Activated T-cell treated with anti-CD3 and anti-CD28 coated beads, Interleukin-2, amount 50 U/mL, for 72 hours (primary cell): ENCODE results near the gene JAM3. TPM values are rescaled to one million over a fixed set of nuclear protein-coding genes. Genes with fewer than 3 reads are reported as not detected.

ENCODE experiments used
- ATAC-seq, 2 donors: fragments of 150-1000 bp; cut with Tn5 transposase; replicated peaks in 1 of 2; 2 replicates each; pipeline ENCODE4 v1.10.0; 2021; ENCODE audit warnings: moderate library complexity in 2 of 2, mild to moderate bottlenecking in 1 of 2
- DNase-seq, 2 donors: peaks; one replicate each; pipeline ENCODE4 v3.0.0; 2021 to 2022; ENCODE audit warnings: mixed read lengths in 1 of 2
- H3K27ac Mint-ChIP-seq: one replicate; pipeline ENCODE4 v1.8.0; 2022; ENCODE audit warnings: mild to moderate bottlenecking, moderate library complexity, mixed read lengths
- H3K27me3 Mint-ChIP-seq: one replicate; pipeline ENCODE4 v1.8.0; 2022; ENCODE audit warnings: low read depth, mixed read lengths
- H3K36me3 Mint-ChIP-seq, 2 donors: one replicate each; pipeline ENCODE4 v1.8.0; 2022; ENCODE audit warnings: mixed read lengths in 2 of 2, mild to moderate bottlenecking in 1 of 2; ENCODE audit not compliant: insufficient read depth in 2 of 2
- H3K4me1 Mint-ChIP-seq: one replicate; pipeline ENCODE4 v1.8.0; 2022; ENCODE audit warnings: low read depth, mixed read lengths
- H3K4me3 Mint-ChIP-seq, 2 donors: one replicate each; pipeline ENCODE4 v1.8.0; 2022; ENCODE audit warnings: mild to moderate bottlenecking in 2 of 2, mixed read lengths in 2 of 2, moderate library complexity in 2 of 2
- H3K9me3 Mint-ChIP-seq, 2 donors: one replicate each; pipeline ENCODE4 v1.8.0; 2022; ENCODE audit warnings: mixed read lengths in 2 of 2
- total RNA-seq, 2 donors: library from RNA; stranded (reverse); gene quantifications; one replicate each; pipeline ENCODE4 v1.2.3, GENCODE V29; 2022

Gene JAM3
- total RNA-seq, 2 donors from 2014 or later = 7.8 to 8.5 TPM

- Mint-ChIP-seq H3K36me3 (no peaks in the 10 kb centered on the region), H3K27me3 (peaks cover 18% of the 10 kb centered on the region), H3K27ac (no peak overlapping the region), H3K4me1 (peaks cover 9% of the 10 kb centered on the region), H3K4me3 (no peak overlapping the region), H3K9me3 (no peaks in the 10 kb centered on the region)
- ATAC-seq (no peak), DNase-seq (no peak)
Measured at GRCh38 chr11:134043821-134044420, 25.0 kb upstream of the JAM3 start.

- H3K9me3 Mint-ChIP-seq = no peaks in the 10 kb centered on the region
- H3K36me3 Mint-ChIP-seq = no peaks in the 10 kb centered on the region
- no peak overlapping the region for H3K4me3 Mint-ChIP-seq
- no peak overlapping the region for H3K27ac Mint-ChIP-seq
- peaks cover 9% of the 10 kb centered on the region for H3K4me1 Mint-ChIP-seq
- peaks cover 26% of the 10 kb centered on the region for H3K27me3 Mint-ChIP-seq
- ATAC-seq (no peak), DNase-seq (no peak)
Measured at GRCh38 chr11:134044514-134045284, 24.2 kb upstream of the JAM3 start.

DNA sequence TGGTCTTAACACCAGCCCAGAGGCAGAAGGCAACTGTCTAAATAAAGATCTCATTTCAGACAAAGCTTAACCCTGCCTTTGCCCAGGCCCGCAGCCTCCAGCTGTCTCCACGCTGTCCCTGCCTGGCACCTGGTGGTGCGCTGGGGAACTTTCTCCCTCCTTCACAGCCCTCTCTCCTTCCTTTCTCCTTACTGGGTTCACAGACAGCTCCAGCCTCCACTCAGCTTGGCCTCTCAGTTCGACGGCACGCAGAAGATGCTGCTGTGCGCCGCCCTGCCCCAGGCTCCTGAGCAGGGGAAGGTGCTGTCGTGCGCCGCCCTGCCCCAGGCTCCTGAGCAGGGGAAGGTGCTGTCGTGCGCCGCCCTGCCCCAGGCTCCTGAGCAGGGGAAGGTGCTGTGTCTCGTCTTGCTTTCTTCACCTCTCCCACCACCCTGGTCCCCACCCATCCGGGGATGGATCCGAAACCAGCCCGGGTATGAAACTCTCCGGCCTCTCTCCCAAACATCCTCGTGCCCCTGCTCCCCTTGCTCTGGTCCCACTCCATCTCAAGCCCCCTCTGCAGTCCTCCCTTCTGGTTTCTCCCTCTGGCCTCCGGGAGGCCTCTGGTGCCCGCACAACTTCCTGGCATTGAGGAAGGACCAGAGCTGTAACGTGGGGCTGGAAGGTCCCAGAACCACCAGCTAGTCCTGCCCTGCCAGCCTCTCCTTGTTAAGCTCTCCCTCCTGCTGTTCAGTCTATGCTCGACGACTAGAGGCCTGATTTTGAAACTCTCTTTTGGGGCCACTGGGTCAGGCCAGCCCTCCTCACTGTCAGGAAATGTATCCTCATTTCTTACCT is 22.9 kb upstream of the JAM3 start:
- DNase-seq (peak; percentile 48), ATAC-seq (peak; percentile 72 to 73)
- Mint-ChIP-seq H3K4me1 (peaks cover 18% of the 10 kb centered on the region), H3K27me3 (peaks cover 32% of the 10 kb centered on the region), H3K27ac (no peak overlapping the region), H3K9me3 (no peaks in the 10 kb centered on the region), H3K36me3 (no peaks in the 10 kb centered on the region), H3K4me3 (no peak overlapping the region)

DNA sequence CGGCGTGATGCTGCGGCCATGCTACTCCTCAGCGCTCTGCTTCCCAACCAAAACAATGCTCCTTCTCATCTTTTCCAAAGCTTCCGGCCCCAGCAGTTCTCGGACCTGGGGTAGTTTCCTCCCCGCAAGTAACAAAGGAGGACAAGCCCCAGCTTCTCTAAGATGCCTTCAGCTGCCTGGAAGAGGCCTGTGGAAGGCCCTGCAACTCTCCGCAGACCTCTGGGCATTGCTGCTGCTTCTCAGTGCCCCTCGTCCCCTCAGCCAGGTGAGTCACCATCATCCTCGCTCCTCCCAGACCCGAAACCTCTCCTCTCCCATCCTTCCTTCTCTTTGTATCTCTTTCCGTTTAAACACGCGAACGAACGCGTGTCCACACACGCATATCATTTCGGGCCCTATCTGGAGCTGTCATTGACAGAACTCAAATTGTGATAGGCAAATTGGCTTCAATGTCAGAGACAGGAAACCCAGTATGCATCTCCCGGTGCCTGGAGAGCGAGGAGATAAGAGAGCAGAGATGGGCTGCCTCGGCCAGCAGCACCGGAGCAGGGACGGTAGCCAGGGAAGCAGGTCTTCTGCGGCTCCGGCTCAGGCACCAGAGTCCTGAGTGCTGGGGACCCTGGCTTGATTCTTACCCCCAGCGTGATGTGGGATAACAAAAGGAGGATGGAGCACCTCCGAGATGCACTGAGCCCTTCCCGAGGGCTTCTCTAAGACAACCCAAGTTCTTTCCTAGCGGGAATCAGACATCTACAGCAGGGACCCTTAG is 22.0 kb upstream of the JAM3 start:
- peaks cover 18% of the 10 kb centered on the region for H3K4me1 Mint-ChIP-seq

GRCh38 chr11:134047586-134047999 is 21.3 kb upstream of the JAM3 start:
- no peaks in the 10 kb centered on the region for H3K36me3 Mint-ChIP-seq
- H3K27ac Mint-ChIP-seq = no peak overlapping the region
- DNase-seq (no peak), ATAC-seq (no peak)
- peaks cover 22% of the 10 kb centered on the region for H3K4me1 Mint-ChIP-seq
- H3K9me3 Mint-ChIP-seq = no peaks in the 10 kb centered on the region
- peaks cover 32% of the 10 kb centered on the region for H3K27me3 Mint-ChIP-seq
- H3K4me3 Mint-ChIP-seq = no peak overlapping the region

More for the DNA sequence above, 22.0 kb upstream of the JAM3 start:
- Mint-ChIP-seq H3K4me3 (no peak overlapping the region), H3K27ac (no peak overlapping the region), H3K9me3 (no peaks in the 10 kb centered on the region), H3K36me3 (no peaks in the 10 kb centered on the region), H3K27me3 (peaks cover 32% of the 10 kb centered on the region)
- DNase-seq (no peak), ATAC-seq (no peak)

DNA sequence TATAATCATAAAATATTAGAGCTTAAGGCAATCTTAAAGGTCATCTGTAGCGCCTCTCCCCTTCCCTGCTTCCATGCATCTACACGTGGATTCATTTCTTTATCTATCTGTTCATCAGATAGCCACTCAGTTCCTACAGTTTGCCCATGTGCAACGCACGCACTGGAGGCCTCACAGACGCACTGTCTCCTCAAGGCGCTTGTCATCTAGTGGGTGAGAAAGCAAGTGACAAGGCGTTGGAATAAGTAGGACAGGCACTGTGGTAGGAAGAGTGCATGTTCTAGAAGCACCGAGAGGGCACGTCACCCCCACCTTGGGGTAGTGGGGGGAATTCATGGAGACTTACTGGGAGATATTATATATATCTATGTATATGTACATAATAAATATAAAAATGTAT is 20.8 kb upstream of the JAM3 start:
- peaks cover 32% of the 10 kb centered on the region for H3K27me3 Mint-ChIP-seq
- H3K4me3 Mint-ChIP-seq = no peak overlapping the region
- H3K9me3 Mint-ChIP-seq = no peaks in the 10 kb centered on the region

GRCh38 chr11:134049303-134049702 is 19.6 kb upstream of the JAM3 start:
- Mint-ChIP-seq H3K4me3 (no peak overlapping the region), H3K27ac (no peak overlapping the region), H3K36me3 (no peaks in the 10 kb centered on the region), H3K27me3 (peaks cover 32% of the 10 kb centered on the region), H3K9me3 (no peaks in the 10 kb centered on the region), H3K4me1 (peaks cover 15% of the 10 kb centered on the region)
- ATAC-seq (no peak), DNase-seq (no peak)

More for the DNA sequence above, 20.8 kb upstream of the JAM3 start:
- ATAC-seq = no peak
- Mint-ChIP-seq H3K4me1 (peaks cover 21% of the 10 kb centered on the region), H3K36me3 (no peaks in the 10 kb centered on the region), H3K27ac (no peak overlapping the region)
- no peak for DNase-seq

GRCh38 chr11:134050541-134051383 is 18.1 kb upstream of the JAM3 start:
- Mint-ChIP-seq H3K4me3 (peak overlapping the region; percentile 17 to 47), H3K27ac (no peak overlapping the region), H3K36me3 (no peaks in the 10 kb centered on the region), H3K9me3 (no peaks in the 10 kb centered on the region), H3K27me3 (peaks cover 33% of the 10 kb centered on the region), H3K4me1 (peaks cover 15% of the 10 kb centered on the region)
- DNase-seq = peak; percentile 75 to 80
- ATAC-seq = peak; percentile 88 to 90

GRCh38 chr11:134052395-134052987 is 16.4 kb upstream of the JAM3 start:
- Mint-ChIP-seq H3K4me1 (peaks cover 15% of the 10 kb centered on the region), H3K4me3 (no peak overlapping the region), H3K36me3 (no peaks in the 10 kb centered on the region), H3K27me3 (peaks cover 27% of the 10 kb centered on the region), H3K9me3 (no peaks in the 10 kb centered on the region), H3K27ac (no peak overlapping the region)
- ATAC-seq (no peak), DNase-seq (no peak)

GRCh38 chr11:134052988-134053945 is 15.6 kb upstream of the JAM3 start:
- ATAC-seq (no peak), DNase-seq (no peak)
- H3K9me3 Mint-ChIP-seq = no peaks in the 10 kb centered on the region
- H3K27me3 Mint-ChIP-seq = peaks cover 35% of the 10 kb centered on the region
- no peak overlapping the region for H3K27ac Mint-ChIP-seq
- H3K4me1 Mint-ChIP-seq = peaks cover 22% of the 10 kb centered on the region
- no peak overlapping the region for H3K4me3 Mint-ChIP-seq
- peaks cover 0 to 3% of the 10 kb centered on the region in 2 donors for H3K36me3 Mint-ChIP-seq

DNA sequence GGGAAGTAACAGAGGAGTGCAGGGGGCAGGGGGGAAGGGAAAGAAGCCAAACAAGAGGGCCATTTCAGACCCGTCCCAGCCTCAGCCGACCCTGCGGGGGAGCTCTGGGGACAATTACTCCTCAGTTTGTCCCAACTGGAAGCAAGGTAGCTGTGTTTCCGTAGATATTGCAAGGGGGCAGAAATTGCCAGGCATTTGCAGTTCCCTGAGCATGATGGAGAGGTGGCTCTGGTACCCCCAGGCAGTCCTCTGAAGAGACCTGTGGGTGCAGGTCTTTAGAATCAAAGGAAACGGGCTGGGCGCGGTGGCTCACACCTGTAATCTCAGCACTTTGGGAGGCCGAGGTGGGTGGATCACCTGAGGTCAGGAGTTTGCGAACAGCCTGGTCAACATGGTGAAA is 13.8 kb upstream of the JAM3 start:
- Mint-ChIP-seq H3K4me3 (no peak overlapping the region), H3K27ac (no peak overlapping the region), H3K4me1 (peaks cover 26% of the 10 kb centered on the region), H3K9me3 (no peaks in the 10 kb centered on the region), H3K36me3 (peaks cover 0 to 3% of the 10 kb centered on the region in 2 donors), H3K27me3 (peaks cover 35% of the 10 kb centered on the region)
- DNase-seq (no peak), ATAC-seq (no peak)
